ENCODE measurements around the gene PCDH17.

- TF ChIP-seq CREB1 (IDR thresholded peaks at IDR 0.05; ENCODE audit: low read depth) (no peak), TCF12 (IDR thresholded peaks at IDR 0.05; ENCODE audit: low read depth, low read length) (no peak), CTCF (IDR thresholded peaks at IDR 0.05 in 2 of 3, conservative IDR thresholded peaks at IDR 0.05 in 1 of 3; ENCODE audit: control insufficient read depth in 2 of 3, extremely low read depth in 1 of 3, insufficient read depth in 1 of 3, low read depth in 3 of 3, low read length in 3 of 3) (no peak), POLR2A (IDR thresholded peaks at IDR 0.05; ENCODE audit: low read depth, low read length) (no peak), NFXL1 (IDR thresholded peaks at IDR 0.05; ENCODE audit: borderline replicate concordance) (no peak), EZH2 (IDR thresholded peaks at IDR 0.05; ENCODE audit: borderline replicate concordance, control insufficient read depth, low read depth, low read length) (no peak), YY1 (IDR thresholded peaks at IDR 0.05; ENCODE audit: low read depth, low read length) (no peak), ATF3 (IDR thresholded peaks at IDR 0.05; ENCODE audit: borderline replicate concordance, extremely low read depth, low read depth, low read length) (no peak)
Measured at GRCh38 chr13:57698851-57699250, 67.3 kb downstream of the PCDH17 start.

Data from GM12878 (cell line).